ENCODE results near the gene CCL26. TPM values are rescaled to one million over a fixed set of nuclear protein-coding genes. Genes with fewer than 3 reads are reported as not detected.

CCL26 gene
- total and polyA plus RNA-seq, 9 of the 15 experiments (the other 6 are each of a cell fraction or from before 2014, with no cell fraction given): 2.3 to 26.8 (median 8.4) TPM

DNA sequence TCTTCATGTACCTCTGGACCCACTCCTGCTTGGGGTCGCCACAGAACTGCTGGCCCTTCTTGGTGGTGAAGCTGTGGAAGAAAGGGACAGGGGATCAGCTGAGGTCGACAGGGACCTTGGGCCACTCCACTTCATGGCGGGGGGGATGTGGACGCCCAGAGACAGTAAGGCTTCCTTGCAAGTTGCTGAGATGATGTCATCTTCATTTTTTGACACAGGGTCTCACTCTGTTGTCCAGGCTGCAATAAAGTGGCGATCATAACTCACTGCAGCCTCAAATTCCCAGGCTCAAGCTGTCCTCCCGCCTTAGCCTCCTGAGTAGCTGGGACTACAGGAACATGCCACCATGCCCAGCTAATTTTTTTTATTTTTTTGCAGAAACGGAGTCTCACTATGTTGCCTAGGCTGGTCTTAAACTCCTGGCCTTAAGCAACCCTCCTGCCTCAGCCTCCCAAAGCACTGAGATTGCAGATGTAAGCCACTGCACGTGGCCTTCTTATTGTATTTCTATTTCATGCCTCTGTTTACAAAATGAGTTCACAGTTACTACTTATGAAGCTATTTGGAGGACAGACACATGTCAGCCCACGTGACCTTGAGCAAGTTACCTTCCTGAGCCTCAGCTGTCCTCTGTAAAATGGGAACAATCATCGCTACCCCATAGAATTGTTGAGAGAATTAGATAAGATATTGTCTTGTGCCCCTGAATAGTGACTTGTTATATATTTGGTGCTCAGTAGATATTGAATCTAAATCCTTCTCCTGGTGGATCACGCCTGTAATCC lies 40.1 kb upstream of the CCL26 start (continued):
- TF ChIP-seq, protein P1, sequence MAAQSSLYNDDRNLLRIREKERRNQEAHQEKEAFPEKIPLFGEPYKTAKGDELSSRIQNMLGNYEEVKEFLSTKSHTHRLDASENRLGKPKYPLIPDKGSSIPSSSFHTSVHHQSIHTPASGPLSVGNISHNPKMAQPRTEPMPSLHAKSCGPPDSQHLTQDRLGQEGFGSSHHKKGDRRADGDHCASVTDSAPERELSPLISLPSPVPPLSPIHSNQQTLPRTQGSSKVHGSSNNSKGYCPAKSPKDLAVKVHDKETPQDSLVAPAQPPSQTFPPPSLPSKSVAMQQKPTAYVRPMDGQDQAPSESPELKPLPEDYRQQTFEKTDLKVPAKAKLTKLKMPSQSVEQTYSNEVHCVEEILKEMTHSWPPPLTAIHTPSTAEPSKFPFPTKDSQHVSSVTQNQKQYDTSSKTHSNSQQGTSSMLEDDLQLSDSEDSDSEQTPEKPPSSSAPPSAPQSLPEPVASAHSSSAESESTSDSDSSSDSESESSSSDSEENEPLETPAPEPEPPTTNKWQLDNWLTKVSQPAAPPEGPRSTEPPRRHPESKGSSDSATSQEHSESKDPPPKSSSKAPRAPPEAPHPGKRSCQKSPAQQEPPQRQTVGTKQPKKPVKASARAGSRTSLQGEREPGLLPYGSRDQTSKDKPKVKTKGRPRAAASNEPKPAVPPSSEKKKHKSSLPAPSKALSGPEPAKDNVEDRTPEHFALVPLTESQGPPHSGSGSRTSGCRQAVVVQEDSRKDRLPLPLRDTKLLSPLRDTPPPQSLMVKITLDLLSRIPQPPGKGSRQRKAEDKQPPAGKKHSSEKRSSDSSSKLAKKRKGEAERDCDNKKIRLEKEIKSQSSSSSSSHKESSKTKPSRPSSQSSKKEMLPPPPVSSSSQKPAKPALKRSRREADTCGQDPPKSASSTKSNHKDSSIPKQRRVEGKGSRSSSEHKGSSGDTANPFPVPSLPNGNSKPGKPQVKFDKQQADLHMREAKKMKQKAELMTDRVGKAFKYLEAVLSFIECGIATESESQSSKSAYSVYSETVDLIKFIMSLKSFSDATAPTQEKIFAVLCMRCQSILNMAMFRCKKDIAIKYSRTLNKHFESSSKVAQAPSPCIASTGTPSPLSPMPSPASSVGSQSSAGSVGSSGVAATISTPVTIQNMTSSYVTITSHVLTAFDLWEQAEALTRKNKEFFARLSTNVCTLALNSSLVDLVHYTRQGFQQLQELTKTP (IDR thresholded peaks at IDR 0.05; ENCODE audit: low read depth in 1 of 2, partially characterized antibody in 2 of 2): no peak
- TF ChIP-seq, protein P2, sequence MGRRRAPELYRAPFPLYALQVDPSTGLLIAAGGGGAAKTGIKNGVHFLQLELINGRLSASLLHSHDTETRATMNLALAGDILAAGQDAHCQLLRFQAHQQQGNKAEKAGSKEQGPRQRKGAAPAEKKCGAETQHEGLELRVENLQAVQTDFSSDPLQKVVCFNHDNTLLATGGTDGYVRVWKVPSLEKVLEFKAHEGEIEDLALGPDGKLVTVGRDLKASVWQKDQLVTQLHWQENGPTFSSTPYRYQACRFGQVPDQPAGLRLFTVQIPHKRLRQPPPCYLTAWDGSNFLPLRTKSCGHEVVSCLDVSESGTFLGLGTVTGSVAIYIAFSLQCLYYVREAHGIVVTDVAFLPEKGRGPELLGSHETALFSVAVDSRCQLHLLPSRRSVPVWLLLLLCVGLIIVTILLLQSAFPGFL (CRISPR knock-in tag; IDR thresholded peaks at IDR 0.05): no peak
- TF ChIP-seq MCM7 (IDR thresholded peaks at IDR 0.05) (no peak), ZNF23 (CRISPR knock-in tag; IDR thresholded peaks at IDR 0.05) (no peak), ADNP (tag; IDR thresholded peaks at IDR 0.05) (peak; percentile 45; the same call in 1 of the 2 replicates)
- TF ChIP-seq, protein P3, sequence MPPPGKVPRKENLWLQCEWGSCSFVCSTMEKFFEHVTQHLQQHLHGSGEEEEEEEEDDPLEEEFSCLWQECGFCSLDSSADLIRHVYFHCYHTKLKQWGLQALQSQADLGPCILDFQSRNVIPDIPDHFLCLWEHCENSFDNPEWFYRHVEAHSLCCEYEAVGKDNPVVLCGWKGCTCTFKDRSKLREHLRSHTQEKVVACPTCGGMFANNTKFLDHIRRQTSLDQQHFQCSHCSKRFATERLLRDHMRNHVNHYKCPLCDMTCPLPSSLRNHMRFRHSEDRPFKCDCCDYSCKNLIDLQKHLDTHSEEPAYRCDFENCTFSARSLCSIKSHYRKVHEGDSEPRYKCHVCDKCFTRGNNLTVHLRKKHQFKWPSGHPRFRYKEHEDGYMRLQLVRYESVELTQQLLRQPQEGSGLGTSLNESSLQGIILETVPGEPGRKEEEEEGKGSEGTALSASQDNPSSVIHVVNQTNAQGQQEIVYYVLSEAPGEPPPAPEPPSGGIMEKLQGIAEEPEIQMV (tag; conservative IDR thresholded peaks at IDR 0.05; ENCODE audit: low read depth): no peak
